Epithelial cell of prostate (primary cell): Measurements from ENCODE around the gene ACSS2.

Source experiments
- DNase-seq: peaks from one replicate; pipeline ENCODE4 v3.0.0-alpha.2; 2011; ENCODE audit warnings: low read depth, low spot score
- H3K27ac ChIP-seq: fragments of 450-650 bp; 2 replicates; pipeline ENCODE4 v1.5.1; 2017; ENCODE audit warnings: mild to moderate bottlenecking

The ACSS2 gene, protein sequence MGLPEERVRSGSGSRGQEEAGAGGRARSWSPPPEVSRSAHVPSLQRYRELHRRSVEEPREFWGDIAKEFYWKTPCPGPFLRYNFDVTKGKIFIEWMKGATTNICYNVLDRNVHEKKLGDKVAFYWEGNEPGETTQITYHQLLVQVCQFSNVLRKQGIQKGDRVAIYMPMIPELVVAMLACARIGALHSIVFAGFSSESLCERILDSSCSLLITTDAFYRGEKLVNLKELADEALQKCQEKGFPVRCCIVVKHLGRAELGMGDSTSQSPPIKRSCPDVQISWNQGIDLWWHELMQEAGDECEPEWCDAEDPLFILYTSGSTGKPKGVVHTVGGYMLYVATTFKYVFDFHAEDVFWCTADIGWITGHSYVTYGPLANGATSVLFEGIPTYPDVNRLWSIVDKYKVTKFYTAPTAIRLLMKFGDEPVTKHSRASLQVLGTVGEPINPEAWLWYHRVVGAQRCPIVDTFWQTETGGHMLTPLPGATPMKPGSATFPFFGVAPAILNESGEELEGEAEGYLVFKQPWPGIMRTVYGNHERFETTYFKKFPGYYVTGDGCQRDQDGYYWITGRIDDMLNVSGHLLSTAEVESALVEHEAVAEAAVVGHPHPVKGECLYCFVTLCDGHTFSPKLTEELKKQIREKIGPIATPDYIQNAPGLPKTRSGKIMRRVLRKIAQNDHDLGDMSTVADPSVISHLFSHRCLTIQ

DNA sequence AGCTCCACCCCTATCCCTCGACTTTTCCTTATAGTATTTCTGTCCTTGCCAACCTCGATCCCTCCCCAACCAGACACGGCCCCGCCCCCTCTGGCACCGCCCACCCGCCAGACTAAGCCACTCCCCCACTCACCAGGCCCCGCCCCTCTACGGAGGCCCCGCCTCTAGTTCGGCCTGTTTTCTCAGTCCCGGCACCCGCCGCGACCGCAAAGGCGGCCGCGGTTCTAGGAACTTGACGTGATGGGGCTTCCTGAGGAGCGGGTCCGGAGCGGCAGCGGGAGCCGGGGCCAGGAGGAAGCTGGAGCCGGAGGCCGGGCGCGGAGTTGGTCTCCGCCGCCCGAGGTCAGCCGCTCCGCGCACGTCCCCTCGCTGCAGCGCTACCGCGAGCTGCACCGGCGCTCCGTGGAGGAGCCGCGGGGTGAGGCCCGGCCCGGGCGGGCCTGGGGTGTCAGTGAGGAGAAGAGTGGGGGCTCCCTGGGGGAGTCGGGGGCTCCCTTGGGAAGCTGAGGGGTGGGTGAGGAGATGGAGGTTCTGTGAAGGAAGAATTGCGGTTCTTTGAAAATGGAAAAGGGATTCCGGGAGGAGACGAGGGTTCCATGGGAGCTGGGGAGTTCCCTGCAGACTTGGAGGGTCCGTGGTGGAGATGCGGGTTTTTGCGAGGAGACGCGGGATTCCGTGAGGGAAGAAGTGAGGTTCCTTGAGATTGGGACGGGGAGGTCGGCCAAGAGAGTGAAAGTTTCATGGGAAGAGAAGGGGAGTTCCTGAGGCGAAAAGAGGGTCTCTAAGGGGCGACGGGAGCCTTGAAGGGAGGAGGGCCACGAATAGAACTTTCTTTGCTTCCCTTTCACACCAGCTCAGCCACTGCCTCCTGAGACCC, at the start of gene ACSS2:
Gene ACSS2 (plus strand): TSS at position 207 of the 877 bp plus-strand sequence. CDS start 34 bp downstream, at position 241.
- H3K27ac ChIP-seq, result peak within 1 kb of the TSS; percentile 66
- no peak for DNase-seq

DNA sequence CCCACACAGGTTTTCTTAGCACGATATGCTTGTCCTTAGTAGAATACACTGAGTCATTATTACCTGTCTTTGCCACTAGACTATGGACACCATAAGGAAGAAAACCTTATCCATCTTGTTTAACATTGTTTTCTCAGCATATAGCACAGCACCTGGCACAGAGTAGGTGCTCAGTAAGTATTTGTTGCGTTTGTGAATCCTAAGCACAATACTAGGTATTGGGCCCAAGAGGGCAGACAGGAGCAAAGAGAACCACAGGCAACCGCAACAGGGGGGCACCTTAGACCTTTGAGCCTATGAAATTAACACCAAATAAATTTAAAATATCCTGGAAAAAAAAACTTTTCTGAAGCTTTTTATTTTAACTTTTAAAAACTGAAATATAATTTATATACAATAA, 47.2 kb upstream of the ACSS2 start:
- no peak overlapping the region for H3K27ac ChIP-seq
- DNase-seq, result no peak

DNA sequence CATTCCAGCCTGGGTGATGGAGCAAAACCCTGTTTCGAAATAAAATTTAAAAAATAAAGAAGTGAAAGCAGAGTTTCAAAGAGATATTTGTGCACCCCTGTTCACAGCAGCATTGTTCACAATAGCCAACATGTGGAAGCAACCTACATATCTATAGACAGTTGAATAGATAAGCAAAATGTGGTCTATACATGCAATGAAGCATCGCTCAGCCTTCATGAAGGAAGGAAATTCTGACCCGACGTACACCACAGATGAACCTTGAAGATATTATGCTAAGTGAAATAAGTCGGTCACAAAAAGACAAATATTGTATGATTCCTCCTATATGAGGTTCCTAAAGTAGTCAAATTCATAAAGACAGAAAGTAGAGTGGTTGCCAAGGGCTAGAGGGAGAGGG, 44.5 kb upstream of the ACSS2 start:
- DNase-seq, result no peak

DNA sequence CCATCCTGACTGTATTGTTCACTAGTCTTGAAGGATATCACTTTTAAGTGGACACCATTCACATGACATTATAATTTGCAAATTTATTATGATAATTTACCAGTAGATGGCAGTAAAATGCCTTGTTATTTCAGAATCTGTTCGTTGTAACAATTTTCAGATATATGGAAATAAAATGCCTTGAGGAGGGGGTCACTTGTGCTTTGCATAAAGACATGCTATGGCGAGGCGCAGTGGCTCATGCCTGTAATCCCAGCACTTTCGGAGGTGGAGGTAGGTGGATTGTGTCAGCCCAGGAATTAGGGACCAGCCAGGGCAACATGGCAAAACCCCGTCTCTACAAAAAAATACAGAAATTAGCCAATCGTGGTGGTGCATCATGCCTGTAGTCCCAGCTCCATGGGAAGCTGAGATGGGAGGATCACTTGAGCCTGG, 41.9 kb upstream of the ACSS2 start:
- no peak for DNase-seq

More for the DNA sequence above, 44.5 kb upstream of the ACSS2 start:
- H3K27ac ChIP-seq, result no peak overlapping the region

DNA sequence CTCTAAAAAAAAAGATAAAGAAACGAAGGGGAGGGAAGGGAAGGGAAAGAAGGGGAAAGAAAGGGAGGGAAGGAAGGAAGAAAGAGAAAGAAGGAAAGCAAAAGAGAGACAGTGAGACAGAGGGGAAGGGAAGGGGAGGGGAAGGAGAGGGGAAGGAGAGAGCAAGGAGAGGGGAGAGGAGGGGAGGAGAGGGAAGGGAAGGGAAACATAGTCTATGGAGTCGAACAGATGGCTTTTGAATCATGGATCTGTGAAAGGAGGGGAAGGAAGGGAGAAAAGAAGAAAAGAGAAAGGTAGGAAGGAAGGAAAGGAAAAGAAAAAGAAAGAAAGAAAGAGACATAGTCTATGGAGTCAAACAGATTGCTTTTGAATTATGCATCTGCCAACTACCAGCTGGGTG, 34.3 kb upstream of the ACSS2 start:
- no peak overlapping the region for H3K27ac ChIP-seq
- DNase-seq, result no peak

More for the DNA sequence above, 41.9 kb upstream of the ACSS2 start:
- H3K27ac ChIP-seq, result no peak overlapping the region

DNA sequence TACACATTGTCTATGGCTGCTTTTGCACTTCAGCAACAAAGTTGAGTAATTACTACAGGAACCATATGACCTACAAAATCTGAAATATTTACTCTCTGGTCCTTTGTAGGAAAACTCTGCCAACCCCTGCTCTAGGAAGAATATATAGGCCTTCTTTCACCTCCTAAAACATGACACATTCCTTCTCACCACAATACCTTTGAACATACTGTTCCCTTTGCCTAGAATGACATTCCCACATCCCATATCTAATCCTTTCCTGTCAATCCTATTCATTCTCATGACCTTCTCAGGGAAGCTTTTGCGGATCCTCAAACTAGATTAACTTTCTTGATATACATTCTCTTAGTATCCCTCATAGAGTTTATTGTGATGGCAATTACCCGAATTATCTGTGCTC, 33.0 kb upstream of the ACSS2 start:
- no peak for DNase-seq
- H3K27ac ChIP-seq, result no peak overlapping the region

DNA sequence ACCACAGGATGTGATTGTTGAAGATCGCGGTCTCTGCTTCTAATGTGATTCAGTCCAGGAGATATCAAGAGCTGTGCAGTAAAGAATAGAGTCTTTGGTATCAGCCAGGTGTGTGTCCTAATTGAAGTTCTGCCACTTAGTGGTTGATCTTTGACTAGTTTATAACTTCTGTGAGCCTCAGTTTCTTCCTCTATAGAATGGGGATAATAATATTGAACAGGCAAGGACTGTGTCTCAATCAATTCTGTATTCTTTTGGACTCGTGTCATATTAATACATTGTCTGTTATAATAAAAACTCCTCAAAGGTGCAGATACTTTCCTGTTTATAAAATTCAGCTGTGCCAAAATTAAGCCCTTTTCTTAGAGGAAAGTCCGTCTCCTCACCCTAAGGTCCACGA, 27.8 kb upstream of the ACSS2 start:
- no peak overlapping the region for H3K27ac ChIP-seq
- no peak for DNase-seq

DNA sequence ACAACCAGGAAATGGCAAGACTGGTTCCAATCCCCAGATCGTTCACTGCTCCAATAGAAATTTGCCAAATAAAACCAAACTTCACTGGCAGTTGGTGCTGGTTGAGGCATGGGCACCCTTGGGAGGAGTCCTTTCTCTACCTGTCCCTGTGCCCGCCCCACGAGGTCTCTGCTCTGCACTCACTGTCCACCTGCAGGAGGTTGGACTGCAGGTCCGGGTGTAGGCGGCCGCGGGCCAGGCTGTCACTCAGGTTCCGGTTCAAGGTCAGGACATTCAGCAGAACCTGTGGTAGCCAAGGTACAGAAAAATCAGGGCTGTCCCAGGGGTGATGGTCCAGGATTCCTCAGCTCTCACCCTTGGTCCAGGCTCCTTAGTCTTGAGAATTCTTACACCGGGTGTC, 26.6 kb upstream of the ACSS2 start:
- no peak for DNase-seq
- no peak overlapping the region for H3K27ac ChIP-seq

DNA sequence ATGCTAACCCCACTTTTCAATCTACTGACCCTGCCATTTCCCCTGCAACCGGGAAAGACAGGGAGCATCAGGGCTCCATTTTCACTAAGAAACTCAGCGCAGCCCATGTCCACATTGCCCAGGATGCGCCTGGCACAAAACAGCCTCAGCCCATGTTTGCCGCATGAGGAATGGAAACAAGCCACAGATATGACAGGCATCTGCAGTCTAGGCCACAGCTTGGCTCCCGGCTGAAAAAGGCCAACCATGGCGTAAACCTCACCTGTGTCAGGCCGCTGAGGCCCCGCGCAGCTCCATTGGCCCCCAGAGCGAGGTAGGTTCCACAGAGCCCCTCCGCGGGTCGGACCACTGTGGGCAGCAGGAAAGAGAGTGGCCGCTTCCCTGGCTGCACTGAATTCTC, 25.4 kb upstream of the ACSS2 start:
- no peak overlapping the region for H3K27ac ChIP-seq
- DNase-seq, result no peak

DNA sequence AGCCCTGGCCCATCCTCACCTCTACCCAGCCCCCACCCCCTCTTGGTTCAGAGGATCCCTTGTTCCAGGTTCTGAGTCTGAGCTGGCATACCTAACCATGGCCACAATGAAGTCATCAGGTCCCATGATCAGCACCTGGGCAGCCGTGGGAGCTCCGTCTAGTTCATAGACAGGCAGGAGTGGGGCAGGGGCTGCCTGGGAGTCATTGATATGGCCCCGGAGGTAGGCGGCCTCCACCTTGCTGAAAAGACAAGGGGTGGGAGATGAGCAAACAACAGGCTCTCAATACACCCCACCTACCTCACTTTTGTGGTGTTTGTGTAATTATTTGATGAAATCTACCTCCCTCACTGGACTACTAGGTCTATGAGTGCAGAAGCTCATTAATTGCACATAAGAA, 24.1 kb upstream of the ACSS2 start:
- no peak overlapping the region for H3K27ac ChIP-seq
- no peak for DNase-seq

DNA sequence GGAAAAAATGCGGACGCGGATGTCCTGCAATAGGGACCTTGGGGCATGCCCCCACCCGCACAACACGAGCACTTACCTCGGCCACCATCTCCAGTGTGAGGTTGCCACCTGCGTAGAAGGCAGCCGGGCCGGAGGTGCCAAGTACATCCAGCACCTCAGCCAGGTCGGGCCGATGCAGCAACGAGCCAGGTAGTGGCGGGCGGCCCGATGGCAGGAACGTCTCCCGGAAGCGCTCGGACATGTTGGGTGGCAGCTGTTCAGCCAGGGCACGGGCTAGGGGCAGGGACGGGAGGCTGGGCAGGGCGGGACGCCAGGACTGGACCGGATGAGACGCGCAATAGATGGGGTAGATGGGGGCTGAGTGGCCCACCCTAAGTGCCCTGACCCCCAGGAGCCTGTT, 17.0 kb upstream of the ACSS2 start:
- no peak overlapping the region for H3K27ac ChIP-seq
- no peak for DNase-seq

DNA sequence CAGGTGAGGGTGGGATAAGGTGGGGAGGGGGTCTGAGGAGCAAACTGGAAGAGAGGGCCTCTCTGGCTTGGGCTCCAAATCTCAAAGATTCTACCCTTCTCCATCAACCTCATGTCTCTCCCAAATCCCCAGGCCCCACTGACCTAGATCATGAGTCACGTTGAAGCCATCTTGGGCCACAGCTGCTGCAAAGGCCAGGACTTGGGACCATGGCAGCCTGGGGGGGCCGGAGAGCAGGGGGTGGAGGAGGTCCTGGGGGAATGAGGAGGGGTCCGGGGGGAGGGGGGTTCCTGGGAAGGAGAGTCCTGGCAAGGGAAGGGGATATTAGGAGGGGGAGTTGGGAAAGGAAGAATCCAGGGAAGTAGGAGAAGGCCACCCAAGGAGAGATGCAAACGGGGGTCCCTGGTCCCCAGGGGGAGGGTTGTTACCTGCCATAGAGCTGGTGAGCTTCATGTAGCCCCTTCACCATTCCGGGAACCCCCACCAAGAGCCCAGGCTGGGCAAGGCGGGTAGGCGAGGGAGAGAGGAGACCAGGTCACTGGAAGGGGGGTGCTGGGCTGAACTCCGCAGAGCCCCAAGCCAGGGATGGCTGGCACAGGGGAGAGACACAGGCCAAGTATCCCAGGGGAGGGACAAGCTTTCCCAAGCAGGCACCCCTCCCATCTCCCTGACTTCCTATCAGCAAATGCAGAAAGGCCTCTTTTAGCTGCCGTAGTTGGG, 16.4 kb upstream of the ACSS2 start:
- DNase-seq, result no peak

DNA sequence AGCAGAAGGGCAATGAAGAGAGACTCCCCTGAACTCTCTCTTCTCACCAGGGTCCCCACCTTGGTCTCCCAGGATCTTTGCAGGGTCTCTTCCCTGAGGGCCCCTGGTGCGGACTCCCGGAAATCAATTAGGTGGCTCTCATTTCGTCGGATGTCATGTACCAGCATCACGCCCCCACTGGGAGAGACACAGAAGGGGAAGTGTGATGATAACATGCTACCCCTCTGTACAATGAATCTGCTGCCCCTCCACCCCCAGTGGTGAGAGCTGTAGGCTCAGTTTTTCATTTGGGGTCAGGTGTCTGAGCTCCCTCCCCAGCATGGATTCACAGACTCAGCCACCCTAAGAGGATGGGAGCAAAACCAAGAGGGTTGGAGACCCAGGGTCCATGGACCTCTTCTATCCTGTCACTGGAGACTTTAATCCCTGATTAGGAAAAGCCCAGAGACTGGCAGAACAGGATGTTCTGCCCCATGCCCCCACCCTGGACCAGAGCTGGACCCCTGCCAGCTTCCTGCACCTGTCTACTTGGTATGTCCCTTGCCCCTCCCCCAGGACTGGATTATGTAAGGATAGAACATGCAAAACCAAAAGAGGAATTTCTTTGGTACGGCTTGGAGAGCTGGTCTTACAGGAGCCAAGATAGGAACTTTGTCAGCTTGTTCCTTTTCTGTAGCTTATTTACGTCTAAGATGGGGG, 14.9 kb upstream of the ACSS2 start:
- no peak for DNase-seq
- no peak overlapping the region for H3K27ac ChIP-seq

More for the DNA sequence above, 16.4 kb upstream of the ACSS2 start:
- no peak overlapping the region for H3K27ac ChIP-seq

DNA sequence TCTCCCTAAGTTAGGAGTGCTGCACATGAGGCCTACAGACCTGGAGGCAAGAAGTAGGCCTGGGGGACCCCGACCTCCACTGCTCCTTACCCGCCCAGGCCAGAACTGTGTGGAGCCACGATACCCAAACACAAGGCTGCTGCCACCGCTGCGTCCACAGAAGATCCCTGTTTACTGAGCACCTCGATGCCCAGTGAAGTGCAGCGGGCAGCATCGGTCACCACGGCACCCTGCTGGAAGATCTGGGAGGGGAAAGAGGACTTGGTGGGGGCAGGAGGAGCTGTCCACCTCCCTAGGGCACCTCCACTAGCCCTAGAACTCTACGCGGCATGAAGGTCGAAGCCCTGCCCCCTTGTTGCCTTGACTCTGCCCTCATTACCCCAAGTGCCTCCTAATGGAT, 13.7 kb upstream of the ACSS2 start:
- H3K27ac ChIP-seq, result no peak overlapping the region

DNA sequence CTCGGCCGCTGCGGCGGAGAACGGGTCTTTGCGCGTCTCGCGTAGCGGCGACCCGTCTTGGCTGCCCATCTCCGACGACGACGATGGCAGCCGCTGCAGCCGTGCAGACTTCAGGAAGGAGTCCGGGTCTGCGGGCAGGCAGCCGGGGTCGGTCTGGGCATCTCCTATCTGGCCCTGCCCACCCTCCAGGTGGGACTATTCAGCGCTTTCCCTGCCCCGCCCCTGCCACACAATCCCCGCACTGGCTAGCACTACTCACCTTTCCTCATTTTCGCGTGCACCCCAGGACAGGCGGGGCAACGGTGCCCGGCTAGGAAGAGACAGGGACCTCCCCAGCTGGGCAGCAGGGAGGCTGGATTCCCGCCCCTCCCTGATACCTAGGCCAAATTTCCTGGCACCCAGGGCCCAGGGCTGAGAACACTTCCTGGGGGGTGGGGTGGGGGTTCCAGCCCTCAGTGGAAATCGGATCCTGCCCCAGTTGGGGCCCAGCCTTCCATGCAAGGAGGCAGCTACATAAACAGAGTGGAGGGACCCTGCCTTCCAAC, 12.9 kb upstream of the ACSS2 start:
- H3K27ac ChIP-seq, result no peak overlapping the region
- no peak for DNase-seq

More for the DNA sequence above, 13.7 kb upstream of the ACSS2 start:
- DNase-seq, result no peak

DNA sequence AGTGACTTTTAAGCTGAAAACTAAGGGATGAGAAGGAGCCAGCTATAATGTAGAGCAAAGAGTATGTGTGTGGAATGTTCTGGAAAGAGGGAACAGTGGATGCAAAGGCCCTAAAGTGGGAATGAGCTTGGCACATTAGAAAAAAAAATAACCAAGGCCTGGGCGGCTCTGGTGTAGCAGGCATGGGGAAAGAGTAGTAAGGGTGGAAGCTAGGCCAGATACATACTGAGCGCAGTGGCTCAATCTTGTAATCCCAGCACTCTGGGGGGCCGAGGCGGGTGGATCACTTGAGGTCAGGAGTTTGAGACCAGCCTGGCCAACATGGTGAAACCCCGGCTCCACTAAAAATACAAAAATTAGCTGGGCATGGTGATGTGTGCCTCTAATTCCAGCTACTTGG, 12.2 kb upstream of the ACSS2 start:
- no peak for DNase-seq
- no peak overlapping the region for H3K27ac ChIP-seq

DNA sequence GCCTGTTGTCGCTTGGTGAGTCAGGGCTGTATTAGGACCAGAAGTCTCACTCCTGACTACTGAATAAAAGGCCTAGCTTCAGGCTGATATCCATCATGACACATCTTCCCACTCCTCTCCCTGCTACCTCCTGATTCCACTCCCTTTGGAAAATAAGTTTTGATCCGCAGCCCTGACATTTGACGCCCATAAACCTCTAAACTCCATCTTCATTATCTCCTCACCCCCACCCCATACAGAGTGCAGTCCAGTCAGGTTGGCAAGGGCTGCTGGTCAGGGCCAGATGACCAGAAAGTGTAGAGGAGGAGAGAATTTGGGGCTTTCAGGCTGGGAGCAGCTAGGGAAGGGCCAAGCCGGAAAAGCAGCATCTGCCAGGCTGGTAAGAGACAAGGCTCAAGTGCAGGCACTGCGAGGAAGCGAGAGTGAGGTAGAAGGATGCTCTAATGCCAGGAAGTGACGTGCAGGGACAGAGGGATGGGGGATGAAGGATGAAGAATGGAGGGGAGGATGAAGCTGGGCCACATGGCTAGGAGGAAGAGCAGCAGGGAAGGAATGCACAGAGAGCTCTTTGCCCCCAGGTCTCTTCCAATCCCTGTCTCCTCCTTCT, 5.0 kb upstream of the ACSS2 start:
- no peak overlapping the region for H3K27ac ChIP-seq

DNA sequence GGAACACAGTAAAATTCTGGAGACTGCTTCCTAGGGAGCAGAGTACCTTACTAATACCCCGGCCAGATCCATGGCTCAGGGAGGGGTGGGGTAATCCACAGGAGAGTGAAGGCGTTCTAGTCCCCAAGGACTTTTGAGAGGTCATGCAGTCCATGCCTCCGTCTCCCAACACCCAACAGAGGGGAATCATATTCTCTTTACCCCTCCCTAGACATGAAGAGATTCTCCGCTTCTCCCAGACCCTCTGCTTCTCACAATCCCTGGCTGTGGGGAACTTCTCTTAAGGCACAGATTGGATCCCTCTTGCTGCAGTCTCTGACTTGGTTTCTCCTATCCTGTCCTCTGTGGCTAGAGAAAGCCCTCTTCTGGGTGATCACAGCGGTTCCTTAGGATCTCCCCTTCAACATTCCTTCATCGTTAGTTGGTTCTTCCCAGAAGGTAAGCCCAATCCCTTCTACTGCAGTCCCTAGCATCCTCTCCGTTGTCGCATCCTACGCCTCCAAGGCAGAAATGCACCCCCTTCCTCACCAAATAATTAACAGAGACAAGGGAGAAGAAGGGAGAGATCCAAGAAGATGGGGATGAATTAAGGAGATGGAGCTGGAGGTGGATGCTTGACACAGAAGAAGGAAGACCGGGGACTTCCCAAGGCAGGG, 4.3 kb upstream of the ACSS2 start:
- DNase-seq, result no peak
- H3K27ac ChIP-seq, result no peak overlapping the region

More for the DNA sequence above, 5.0 kb upstream of the ACSS2 start:
- DNase-seq, result no peak
